PC-3 (cell line): ENCODE measurements around the gene BTBD2.

Experiments
- CTCF ChIP-seq: fragments of 300-600 bp; sonication (generic); conservative IDR thresholded peaks from 2 replicates; pipeline ENCODE4 v1.5.1; 2017; ENCODE audit warnings: antibody characterized with exemption, low read depth, mild to moderate bottlenecking, low read length
- EZH2 ChIP-seq: fragments of 300-600 bp; sonication (generic); IDR thresholded peaks from one replicate; pipeline ENCODE4 v1.6.1; 2017; ENCODE audit warnings: antibody characterized with exemption, mild to moderate bottlenecking, low read length; ENCODE audit not compliant: unreplicated experiment

- no peak for TF ChIP-seq CTCF
- TF ChIP-seq EZH2: no peak
These were observed 71.2 kb downstream of the BTBD2 start for GRCh38 chr19:1944088-1944915.
